ENCODE measurements around the gene HEBP1.

- TF ChIP-seq CTCF (IDR thresholded peaks at IDR 0.05) (no peak), EZH2 (IDR thresholded peaks at IDR 0.05) (no peak)
Observed at GRCh38 chr12:12964255-12964654, 35.8 kb downstream of the HEBP1 start.
